ENCODE measurements around the gene PKP4.
"Not testable (repeated sequence)": the region's sequence is repeated elsewhere in the genome, so short reads cannot be mapped to it uniquely, and the experiment has no call there.

The PKP4 gene

DNA sequence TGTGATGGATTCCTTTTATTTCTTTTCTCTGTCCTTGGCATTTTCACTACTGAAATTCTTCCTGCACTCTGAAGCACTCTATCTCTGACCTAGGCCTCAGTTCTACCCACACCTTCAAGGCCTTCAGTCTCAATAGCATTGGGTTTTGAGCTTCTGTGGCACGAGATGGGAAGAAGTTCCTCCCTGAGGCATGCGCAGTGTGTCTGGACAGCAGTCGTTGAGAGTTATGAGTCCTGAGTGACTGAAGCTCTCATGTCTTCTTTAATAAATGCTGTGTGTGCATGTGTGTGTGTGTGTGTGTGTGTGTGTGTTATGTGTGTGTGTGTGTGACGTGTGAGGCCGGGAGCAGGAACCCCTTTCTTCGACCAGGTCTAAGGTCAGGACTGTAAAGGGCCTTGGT is 242.6 kb downstream of the PKP4 start:
- DNase-seq (ENCODE audit: low read depth) = no peak
- TF ChIP-seq, protein P1, sequence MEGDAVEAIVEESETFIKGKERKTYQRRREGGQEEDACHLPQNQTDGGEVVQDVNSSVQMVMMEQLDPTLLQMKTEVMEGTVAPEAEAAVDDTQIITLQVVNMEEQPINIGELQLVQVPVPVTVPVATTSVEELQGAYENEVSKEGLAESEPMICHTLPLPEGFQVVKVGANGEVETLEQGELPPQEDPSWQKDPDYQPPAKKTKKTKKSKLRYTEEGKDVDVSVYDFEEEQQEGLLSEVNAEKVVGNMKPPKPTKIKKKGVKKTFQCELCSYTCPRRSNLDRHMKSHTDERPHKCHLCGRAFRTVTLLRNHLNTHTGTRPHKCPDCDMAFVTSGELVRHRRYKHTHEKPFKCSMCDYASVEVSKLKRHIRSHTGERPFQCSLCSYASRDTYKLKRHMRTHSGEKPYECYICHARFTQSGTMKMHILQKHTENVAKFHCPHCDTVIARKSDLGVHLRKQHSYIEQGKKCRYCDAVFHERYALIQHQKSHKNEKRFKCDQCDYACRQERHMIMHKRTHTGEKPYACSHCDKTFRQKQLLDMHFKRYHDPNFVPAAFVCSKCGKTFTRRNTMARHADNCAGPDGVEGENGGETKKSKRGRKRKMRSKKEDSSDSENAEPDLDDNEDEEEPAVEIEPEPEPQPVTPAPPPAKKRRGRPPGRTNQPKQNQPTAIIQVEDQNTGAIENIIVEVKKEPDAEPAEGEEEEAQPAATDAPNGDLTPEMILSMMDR (IDR thresholded peaks at IDR 0.05; ENCODE audit: insufficient read depth, low read depth, low read length, missing control alignments) = no peak
- H3K4me3 ChIP-seq (ENCODE audit: low read length) = no peak overlapping the region

GRCh38 chr2:158701101-158701500 is 244.3 kb downstream of the PKP4 start:
- TF ChIP-seq, protein P1 (IDR thresholded peaks at IDR 0.05; ENCODE audit: insufficient read depth, low read depth, low read length, missing control alignments) = no peak
- no peak for DNase-seq (ENCODE audit: low read depth)
- no peak overlapping the region for H3K4me3 ChIP-seq (ENCODE audit: low read length)

DNA sequence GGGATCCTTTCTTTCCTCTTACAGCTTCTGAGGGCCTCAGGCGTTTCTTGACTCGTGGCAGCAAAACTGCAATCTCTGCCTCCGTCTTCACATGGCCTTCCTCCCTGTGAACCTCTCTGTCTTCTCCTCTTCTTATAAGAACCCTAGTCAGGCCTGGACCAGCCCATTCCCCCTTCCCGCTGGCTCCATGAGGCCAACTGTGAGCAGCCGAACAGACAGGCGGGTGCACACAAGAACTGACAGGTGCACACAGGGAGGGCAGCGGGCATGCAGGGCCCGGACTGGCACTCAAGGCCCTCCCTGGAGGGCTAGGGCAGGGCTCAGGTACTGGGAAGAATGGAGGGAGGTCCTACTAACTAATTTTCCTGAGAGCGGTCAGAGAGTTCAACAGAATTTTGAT is 246.0 kb downstream of the PKP4 start:
- TF ChIP-seq, protein P1 (IDR thresholded peaks at IDR 0.05; ENCODE audit: insufficient read depth, low read depth, low read length, missing control alignments) = no peak
- no peak overlapping the region for H3K4me3 ChIP-seq (ENCODE audit: low read length)
- no peak for DNase-seq (ENCODE audit: low read depth)

GRCh38 chr2:158704724-158705465 is 248.1 kb downstream of the PKP4 start:
- DNase-seq (ENCODE audit: low read depth) = not testable (repeated sequence)

GRCh38 chr2:158712791-158713522 is 256.2 kb downstream of the PKP4 start:
- TF ChIP-seq, protein P1 (IDR thresholded peaks at IDR 0.05; ENCODE audit: insufficient read depth, low read depth, low read length, missing control alignments) = no peak
- H3K4me3 ChIP-seq (ENCODE audit: low read length) = no peak overlapping the region
- no peak for DNase-seq (ENCODE audit: low read depth)

More at GRCh38 chr2:158704724-158705465, 248.1 kb downstream of the PKP4 start:
- not testable (repeated sequence) for H3K4me3 ChIP-seq (ENCODE audit: low read length)

DNA sequence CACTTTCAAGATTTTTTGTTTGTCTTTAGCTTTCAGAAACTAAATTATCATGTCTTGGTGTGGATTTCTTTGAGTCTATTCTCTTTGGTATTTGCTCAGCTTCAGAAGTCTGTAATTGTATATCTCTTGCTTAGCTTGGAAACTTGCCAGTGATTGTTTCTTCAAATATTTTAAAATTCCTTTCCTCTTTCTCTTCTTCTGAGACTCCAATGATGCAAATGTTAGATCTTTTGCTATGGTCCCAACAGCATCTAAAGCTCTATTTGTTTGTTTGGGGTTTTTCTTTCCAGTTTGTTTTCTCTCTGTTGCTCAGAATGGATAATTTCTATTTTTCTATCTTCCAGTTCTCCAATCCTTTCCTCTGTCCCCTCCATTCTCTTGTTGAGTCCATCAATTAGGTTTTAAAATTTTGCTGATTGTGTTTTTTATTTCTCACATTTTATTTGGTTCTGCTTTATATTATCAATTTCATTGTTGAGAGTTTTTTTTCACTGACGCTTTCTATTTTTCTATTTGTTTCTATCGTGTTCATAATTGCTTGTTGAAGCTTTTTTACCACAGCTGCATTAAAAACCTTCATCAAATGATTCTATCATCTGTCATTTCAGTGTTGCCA is 256.9 kb downstream of the PKP4 start:
- TF ChIP-seq, protein P1 (IDR thresholded peaks at IDR 0.05; ENCODE audit: insufficient read depth, low read depth, low read length, missing control alignments) = no peak
- no peak overlapping the region for H3K4me3 ChIP-seq (ENCODE audit: low read length)
- DNase-seq (ENCODE audit: low read depth) = no peak

- TF ChIP-seq, protein P1 (IDR thresholded peaks at IDR 0.05; ENCODE audit: insufficient read depth, low read depth, low read length, missing control alignments) = no peak
- H3K4me3 ChIP-seq (ENCODE audit: low read length) = no peak overlapping the region
- no peak for DNase-seq (ENCODE audit: low read depth)
Observed at GRCh38 chr2:158714420-158714819, 257.7 kb downstream of the PKP4 start.

Data from epithelial cell of esophagus (primary cell).